Naive thymus-derived CD4-positive, alpha-beta T cell (primary cell): ENCODE data around the gene AUNIP. TPM values are rescaled to one million over a fixed set of nuclear protein-coding genes. Genes with fewer than 3 reads are reported as not detected.

Experiments used
- ATAC-seq: fragments of 150-1000 bp; cut with Tn5 transposase; 2 replicates; pipeline ENCODE4 v1.10.0; 2021; ENCODE audit warnings: mild to moderate bottlenecking, moderate library complexity
- CTCF ChIA-PET: fragments of 350-600 bp; sonication (Branson Sonifier 250); formaldehyde crosslinking; loops from one replicate; lab custom pipeline; 2021; ENCODE audit warnings: antibody characterized with exemption; lab: Charles Lee
- POLR2A ChIA-PET: fragments of 350-600 bp; sonication (Branson Sonifier 250); formaldehyde crosslinking; loops from one replicate; lab custom pipeline; 2021; ENCODE audit warnings: antibody characterized with exemption, inconsistent platforms; lab: Charles Lee
- DNase-seq, 9 donors: peaks; one replicate each; pipeline versions ENCODE4 v3.0.0 to v3.0.0-alpha.2; 2020 to 2022; ENCODE audit warnings: mixed read lengths in 1 of 9
- H3K27ac ChIP-seq: one replicate; pipeline ENCODE4 v1.7.0; 2013; ENCODE audit warnings: mild to moderate bottlenecking, low read depth, low read length, moderate library complexity
- H3K27me3 ChIP-seq, 2 donors: one replicate each; pipeline ENCODE4 v1.7.0; 2013; ENCODE audit warnings: low read length in 2 of 2, mild to moderate bottlenecking in 2 of 2, moderate library complexity in 2 of 2; ENCODE audit not compliant: control insufficient read depth in 2 of 2, insufficient read depth in 2 of 2
- H3K36me3 ChIP-seq, 3 experiments: 1 replicate in 2 of 3; 2 replicates in 1 of 3; pipeline ENCODE4 v1.7.0; 2013; ENCODE audit warnings: low read length in 3 of 3, mild to moderate bottlenecking in 3 of 3, moderate library complexity in 1 of 3; ENCODE audit not compliant: insufficient read depth in 3 of 3, control insufficient read depth in 2 of 3
- H3K4me1 ChIP-seq, 2 donors: one replicate each; pipeline ENCODE4 v1.7.0; 2013; ENCODE audit warnings: low read length in 2 of 2, mild to moderate bottlenecking in 2 of 2, moderate library complexity in 1 of 2; ENCODE audit not compliant: control insufficient read depth in 2 of 2, insufficient read depth in 2 of 2
- H3K4me3 ChIP-seq: 2 replicates; pipeline ENCODE4 v1.7.0; 2013; ENCODE audit warnings: mild to moderate bottlenecking, low read length
- H3K9me3 ChIP-seq, 3 experiments: 1 replicate in 2 of 3; 2 replicates in 1 of 3; pipeline ENCODE4 v1.7.0; 2013; ENCODE audit warnings: low read length in 3 of 3; ENCODE audit not compliant: control insufficient read depth in 2 of 3
- H3K27ac Mint-ChIP-seq, 9 donors: one replicate each; pipeline ENCODE4 v1.8.0; 2020 to 2022; ENCODE audit warnings: mixed read lengths in 9 of 9, mild to moderate bottlenecking in 8 of 9, moderate library complexity in 5 of 9, inconsistent platforms in 2 of 9
- H3K27me3 Mint-ChIP-seq, 5 donors: one replicate each; pipeline ENCODE4 v1.8.0; 2021 to 2022; ENCODE audit warnings: mixed read lengths in 5 of 5, mild to moderate bottlenecking in 1 of 5
- H3K36me3 Mint-ChIP-seq, 5 donors: one replicate each; pipeline ENCODE4 v1.8.0; 2020 to 2022; ENCODE audit warnings: mixed read lengths in 5 of 5, mild to moderate bottlenecking in 3 of 5, inconsistent platforms in 1 of 5
- H3K4me1 Mint-ChIP-seq, 7 donors: one replicate each; pipeline ENCODE4 v1.8.0; 2020 to 2022; ENCODE audit warnings: mixed read lengths in 7 of 7, mild to moderate bottlenecking in 3 of 7, inconsistent platforms in 1 of 7
- H3K4me3 Mint-ChIP-seq, 10 donors: one replicate each; pipeline ENCODE4 v1.8.0; 2020 to 2022; ENCODE audit warnings: mild to moderate bottlenecking in 10 of 10, mixed read lengths in 10 of 10, moderate library complexity in 6 of 10, inconsistent platforms in 2 of 10
- H3K9me3 Mint-ChIP-seq, 11 donors: one replicate each; pipeline ENCODE4 v1.8.0; 2020 to 2022; ENCODE audit warnings: mixed read lengths in 11 of 11, mild to moderate bottlenecking in 4 of 11, inconsistent platforms in 1 of 11, moderate library complexity in 1 of 11
- intact Hi-C, 2 donors: fragments of 100-400 bp; cut with micrococcal nuclease; formaldehyde crosslinking; loops; one replicate each; pipeline ENCODE4 v1.15.1; 2023
- polyA plus RNA-seq, 2 donors: library from polyadenylated mRNA; unstranded; fragments of 300-500 nt; fragmentation: Illumina TruSeq; gene quantifications; one replicate each; pipeline ENCODE4 v1.2.3, GENCODE V29; 2021
- total RNA-seq, 6 experiments: library from RNA in 5 of 6; stranded (reverse) in 5 of 6; gene quantifications; 1 replicate in 5 of 6; 2 replicates in 1 of 6; pipeline ENCODE4 v1.2.3 and lab custom pipeline; 2021 to 2026

Gene AUNIP
- total and polyA plus RNA-seq, 7 experiments from 2014 or later, result 0.83 to 4.3 TPM; not detected in 5

DNA sequence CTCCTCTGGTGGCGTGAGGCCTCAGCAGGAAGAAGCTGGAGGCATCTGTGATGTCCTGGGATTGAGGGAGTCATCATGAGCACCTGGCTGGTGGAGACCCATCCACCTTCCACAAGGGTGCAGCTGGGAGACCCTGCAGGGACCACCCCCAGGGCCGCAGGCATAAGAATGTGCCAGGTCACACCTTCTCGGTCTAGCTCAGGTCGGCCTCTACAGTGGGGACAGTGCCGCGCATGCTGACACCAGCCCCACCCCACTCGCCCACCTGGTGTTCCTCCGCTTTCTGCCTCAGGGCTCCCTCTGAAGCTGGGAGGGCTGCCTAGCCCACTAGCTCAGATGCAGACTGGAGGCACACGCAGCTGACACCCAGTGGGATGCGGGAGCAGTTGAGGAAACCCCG lies 22.0 kb upstream of the AUNIP start:
- H3K27ac ChIP-seq, result no peak overlapping the region
- Mint-ChIP-seq H3K4me1 (peaks cover 0 to 6% (median 0%) of the 10 kb centered on the region in 7 donors), H3K27me3 (peaks cover 0 to 15% (median 0%) of the 10 kb centered on the region in 5 donors), H3K9me3 (no peaks in the 10 kb centered on the region), H3K4me3 (no peak overlapping the region), H3K36me3 (no peaks in the 10 kb centered on the region), H3K27ac (no peak overlapping the region)
- no peak overlapping the region for H3K4me3 ChIP-seq
- H3K4me1 ChIP-seq, result no peaks in the 10 kb centered on the region
- CTCF ChIA-PET, result interaction anchor here (0.5 to 2.1 kb wide), 2 partner anchors 14 to 329 kb away, joined by 7 to 8 read pairs; no protein-coding TSS in a partner anchor
- POLR2A ChIA-PET, result no interaction called here
- no peaks in the 10 kb centered on the region for H3K36me3 ChIP-seq
- DNase-seq (no peak), ATAC-seq (no peak)
- no peaks in the 10 kb centered on the region for H3K27me3 ChIP-seq
- H3K9me3 ChIP-seq, result no peaks in the 10 kb centered on the region
- intact Hi-C loops, result no loop called here

DNA sequence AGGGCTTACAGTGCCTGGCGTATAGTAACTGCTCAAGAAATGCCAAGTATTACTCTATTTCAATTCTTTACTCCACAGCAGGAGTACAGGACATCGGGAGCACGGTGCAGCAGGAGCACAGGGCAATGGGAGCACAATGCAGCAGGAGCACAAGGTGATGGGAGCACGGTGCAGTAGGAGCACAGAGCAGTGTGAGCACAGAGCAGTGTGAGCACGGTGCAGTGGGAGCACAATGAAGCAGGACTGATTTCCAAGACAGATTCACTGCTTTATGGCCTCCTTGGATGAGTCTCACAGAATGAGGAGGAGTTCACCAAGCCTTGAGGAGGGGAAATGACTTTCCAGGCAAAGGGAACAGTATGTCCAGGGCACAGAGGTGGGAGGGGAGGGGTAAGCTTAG lies 21.3 kb upstream of the AUNIP start:
- no peak overlapping the region for H3K4me3 Mint-ChIP-seq
- no peaks in the 10 kb centered on the region for H3K9me3 ChIP-seq
- no peak overlapping the region for H3K4me3 ChIP-seq
- H3K27ac ChIP-seq, result no peak overlapping the region
- intact Hi-C loops, result no loop called here
- no peaks in the 10 kb centered on the region for H3K36me3 Mint-ChIP-seq
- peak overlapping the region in 2 of 9 donors; percentile 57 to 72 for H3K27ac Mint-ChIP-seq
- no peaks in the 10 kb centered on the region for H3K36me3 ChIP-seq
- no peaks in the 10 kb centered on the region for H3K4me1 ChIP-seq
- CTCF ChIA-PET, result interaction anchor here (0.5 to 2.1 kb wide), 2 partner anchors 15 to 329 kb away, joined by 7 to 8 read pairs; no protein-coding TSS in a partner anchor
- peaks cover 0 to 19% (median 0%) of the 10 kb centered on the region in 5 donors for H3K27me3 Mint-ChIP-seq
- ATAC-seq (no peak), DNase-seq (no peak)
- POLR2A ChIA-PET, result interaction anchor here (0.6 to 1.4 kb wide), 2 partner anchors 18 to 138 kb away, joined by 3 read pairs; no protein-coding TSS in a partner anchor
- H3K27me3 ChIP-seq, result no peaks in the 10 kb centered on the region
- no peaks in the 10 kb centered on the region for H3K9me3 Mint-ChIP-seq
- peaks cover 0 to 9% (median 4%) of the 10 kb centered on the region in 7 donors for H3K4me1 Mint-ChIP-seq

DNA sequence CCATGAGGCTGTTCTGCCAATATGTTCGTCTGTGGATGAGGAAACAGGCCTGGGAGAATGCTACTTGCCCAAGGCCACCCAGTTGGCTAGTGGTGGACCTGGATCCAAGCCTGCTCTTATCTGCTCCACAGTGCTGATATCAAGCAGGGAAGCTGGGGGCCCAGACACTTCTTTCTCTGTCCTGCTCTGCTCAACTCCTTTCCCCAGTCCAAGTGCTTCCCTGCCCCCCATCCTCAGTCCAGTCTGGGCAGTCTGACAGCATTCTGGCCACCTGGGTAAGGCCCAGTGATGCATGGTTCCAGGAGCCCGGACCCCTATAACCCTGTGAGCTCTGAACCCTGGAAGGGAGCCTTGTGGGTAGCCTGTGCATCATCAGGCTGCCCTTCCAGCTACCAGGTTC lies 20.4 kb upstream of the AUNIP start:
- intact Hi-C loops, result no loop called here
- Mint-ChIP-seq H3K9me3 (no peaks in the 10 kb centered on the region), H3K4me1 (peaks cover 0 to 10% (median 7%) of the 10 kb centered on the region in 7 donors), H3K27ac (peak overlapping the region in 3 of 9 donors; percentile 3 to 72 (median 67)), H3K27me3 (peaks cover 0 to 23% (median 0%) of the 10 kb centered on the region in 5 donors), H3K36me3 (no peaks in the 10 kb centered on the region), H3K4me3 (no peak overlapping the region)
- POLR2A ChIA-PET, result interaction anchor here (0.6 to 1.4 kb wide), 4 partner anchors 17 to 137 kb away, joined by 3 read pairs; no protein-coding TSS in a partner anchor
- Histone ChIP-seq H3K27ac (no peak overlapping the region), H3K4me3 (no peak overlapping the region), H3K4me1 (peaks cover 4% of the 10 kb centered on the region in 2 donors), H3K9me3 (no peaks in the 10 kb centered on the region), H3K27me3 (no peaks in the 10 kb centered on the region), H3K36me3 (no peaks in the 10 kb centered on the region)
- DNase-seq (no peak), ATAC-seq (no peak)
- CTCF ChIA-PET, result interaction anchor here (0.7 kb wide), 1 partner anchor 15 kb away, joined by 4 read pairs; no protein-coding TSS in a partner anchor

DNA sequence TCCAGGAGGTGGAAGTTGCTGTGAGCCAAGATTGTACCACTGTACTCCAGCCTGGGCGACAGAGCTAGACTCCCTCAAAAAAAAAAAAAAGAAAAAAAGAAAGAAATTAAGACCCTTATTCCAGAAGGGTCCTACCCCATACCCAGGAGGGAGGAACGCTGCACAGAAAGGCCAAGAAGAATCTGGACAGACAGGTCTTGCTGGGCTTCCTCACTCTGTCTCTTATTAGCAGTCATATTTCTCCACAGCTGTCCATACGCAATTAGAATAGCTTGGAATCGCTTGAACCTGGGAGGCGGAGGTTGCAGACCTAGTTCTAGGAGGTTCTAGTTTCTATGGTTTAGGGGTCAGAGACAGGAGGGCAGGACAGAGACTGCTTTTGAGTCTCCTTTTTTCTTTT lies 19.4 kb upstream of the AUNIP start:
- Histone ChIP-seq H3K4me3 (no peak overlapping the region), H3K36me3 (no peaks in the 10 kb centered on the region), H3K27ac (no peak overlapping the region), H3K9me3 (no peaks in the 10 kb centered on the region), H3K4me1 (peaks cover 9 to 11% of the 10 kb centered on the region in 2 donors), H3K27me3 (no peaks in the 10 kb centered on the region)
- POLR2A ChIA-PET, result interaction anchor here (0.6 kb wide), 1 partner anchor 13 kb away, joined by 3 read pairs; no protein-coding TSS in a partner anchor
- Mint-ChIP-seq H3K27me3 (peaks cover 0 to 23% (median 0%) of the 10 kb centered on the region in 5 donors), H3K4me1 (peaks cover 0 to 13% (median 7%) of the 10 kb centered on the region in 7 donors), H3K4me3 (no peak overlapping the region), H3K36me3 (no peaks in the 10 kb centered on the region), H3K27ac (peak overlapping the region in 1 of 9 donors; percentile 62), H3K9me3 (no peaks in the 10 kb centered on the region)
- intact Hi-C loops, result no loop called here
- ATAC-seq (no peak), DNase-seq (no peak)
- CTCF ChIA-PET, result no interaction called here

DNA sequence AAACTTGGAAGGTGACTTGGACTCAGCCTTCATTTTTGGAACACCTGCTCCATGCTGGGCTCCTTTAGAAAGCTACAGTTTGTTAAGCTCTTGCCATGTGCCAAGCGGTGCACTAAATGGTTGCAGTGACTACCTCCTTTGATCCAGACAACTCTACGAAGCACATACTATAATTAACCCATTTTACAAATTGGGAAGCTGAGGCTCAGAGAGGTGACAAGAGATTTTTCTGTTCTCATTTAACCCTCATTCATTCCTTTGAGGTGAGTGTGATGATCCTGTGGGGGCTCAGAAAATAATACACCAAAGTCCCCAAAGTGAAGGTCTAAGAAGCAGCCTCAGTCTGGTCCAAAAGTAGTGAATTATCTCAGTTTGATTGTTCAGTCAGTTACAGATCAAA lies 17.9 kb upstream of the AUNIP start:
- DNase-seq, result no peak
- intact Hi-C loops, result no loop called here
- no peaks in the 10 kb centered on the region for H3K9me3 Mint-ChIP-seq
- CTCF ChIA-PET, result interaction anchor here (0.6 kb wide), 1 partner anchor 358 kb away, joined by 7 read pairs; no protein-coding TSS in a partner anchor
- peaks cover 9 to 11% of the 10 kb centered on the region in 2 donors for H3K4me1 ChIP-seq
- H3K27me3 Mint-ChIP-seq, result peaks cover 0 to 23% (median 0%) of the 10 kb centered on the region in 5 donors
- peaks cover 0 to 13% (median 7%) of the 10 kb centered on the region in 7 donors for H3K4me1 Mint-ChIP-seq
- H3K4me3 ChIP-seq, result no peak overlapping the region
- peak overlapping the region in 1 of 10 donors; percentile 90 for H3K4me3 Mint-ChIP-seq
- H3K27ac ChIP-seq, result no peak overlapping the region
- no peaks in the 10 kb centered on the region for H3K9me3 ChIP-seq
- H3K36me3 ChIP-seq, result no peaks in the 10 kb centered on the region
- POLR2A ChIA-PET, result interaction anchor here (1.2 kb wide), 1 partner anchor 57 kb away, joined by 4 read pairs; the partner anchor contains the start of gene MTFR1L
- ATAC-seq, result no peak
- H3K27me3 ChIP-seq, result no peaks in the 10 kb centered on the region
- H3K27ac Mint-ChIP-seq, result peak overlapping the region in 1 of 9 donors; percentile 30
- H3K36me3 Mint-ChIP-seq, result no peaks in the 10 kb centered on the region

DNA sequence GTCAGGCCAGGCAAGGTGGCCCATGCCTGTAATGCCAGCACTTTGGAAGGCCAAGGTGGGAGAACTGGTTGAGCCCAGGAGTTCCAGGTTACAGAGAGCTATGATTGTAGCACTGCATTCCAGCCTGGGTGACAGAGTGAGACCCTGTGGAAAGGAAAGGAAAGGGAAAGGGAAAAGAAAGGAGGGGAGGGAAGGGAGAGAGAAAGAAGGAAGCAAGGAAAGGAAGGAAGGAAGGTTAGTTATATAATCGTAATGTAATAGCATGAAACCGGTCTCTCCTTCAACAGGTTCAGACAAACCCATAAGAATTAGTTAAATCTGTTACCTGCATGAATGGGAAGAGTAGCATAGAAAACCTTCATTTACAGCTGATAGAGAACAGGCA lies 17.4 kb upstream of the AUNIP start:
- ChIA-PET POLR2A (interaction anchor here (0.6 to 1.2 kb wide), 4 partner anchors 57 to 706 kb away, joined by 3 to 10 read pairs (median 4); partner anchors contain the start of gene MTFR1L), CTCF (interaction anchor here (0.5 to 0.6 kb wide), 2 partner anchors 18 to 359 kb away, joined by 4 to 7 read pairs; no protein-coding TSS in a partner anchor)
- H3K9me3 Mint-ChIP-seq, result no peaks in the 10 kb centered on the region
- no peak overlapping the region for H3K27ac ChIP-seq
- peak overlapping the region in 8 of 10 donors; percentile 75 to 90 (median 86) for H3K4me3 Mint-ChIP-seq
- H3K27me3 Mint-ChIP-seq, result peaks cover 0 to 23% (median 0%) of the 10 kb centered on the region in 5 donors
- H3K4me1 Mint-ChIP-seq, result peaks cover 0 to 13% (median 7%) of the 10 kb centered on the region in 7 donors
- peaks cover 9 to 11% of the 10 kb centered on the region in 2 donors for H3K4me1 ChIP-seq
- peak overlapping the region in 7 of 9 donors; percentile 40 to 83 (median 73) for H3K27ac Mint-ChIP-seq
- H3K36me3 ChIP-seq, result no peaks in the 10 kb centered on the region
- intact Hi-C loops, result no loop called here
- no peaks in the 10 kb centered on the region for H3K36me3 Mint-ChIP-seq
- ATAC-seq (no peak), DNase-seq (no peak)
- no peaks in the 10 kb centered on the region for H3K9me3 ChIP-seq
- no peaks in the 10 kb centered on the region for H3K27me3 ChIP-seq
- H3K4me3 ChIP-seq, result no peak overlapping the region
